Omental fat pad (tissue), 4 donors: ENCODE data around the gene HOXD3. TPM values are rescaled to one million over a fixed set of nuclear protein-coding genes. Genes with fewer than 3 reads are reported as not detected.

Experiments
- ATAC-seq: fragments of 150-250 bp; one replicate; pipeline ENCODE4 v1.9.1; 2016; ENCODE audit warnings: mild to moderate bottlenecking, moderate library complexity; ENCODE audit not compliant: low FRiP score
- DNase-seq: peaks from one replicate; pipeline ENCODE4 v3.0.0-alpha.2; 2019; ENCODE audit warnings: low spot score
- small RNA-seq: library from RNA; depleted of rRNA; stranded (forward); fragments of <200 nt; gene quantifications from one replicate; pipeline ENCODE3, GENCODE V24; 2016
- total RNA-seq, 4 donors: library from RNA; depleted of rRNA; stranded (reverse); fragments of >200 nt; gene quantifications; one replicate each; pipeline ENCODE4 v1.1.0, GENCODE V29; 2016
- TF ChIP-seq, protein P1 (sequence below), 3 donors: fragments of 450-650 bp; IDR thresholded peaks; one replicate each; pipeline ENCODE4 v1.5.1; 2016 to 2017; ENCODE audit warnings: antibody characterized with exemption in 3 of 3, mild to moderate bottlenecking in 3 of 3, moderate library complexity in 2 of 3

HOXD3 gene
- total RNA-seq, 4 donors from 2014 or later: 0.65 to 15.8 (median 2.8) TPM

DNA sequence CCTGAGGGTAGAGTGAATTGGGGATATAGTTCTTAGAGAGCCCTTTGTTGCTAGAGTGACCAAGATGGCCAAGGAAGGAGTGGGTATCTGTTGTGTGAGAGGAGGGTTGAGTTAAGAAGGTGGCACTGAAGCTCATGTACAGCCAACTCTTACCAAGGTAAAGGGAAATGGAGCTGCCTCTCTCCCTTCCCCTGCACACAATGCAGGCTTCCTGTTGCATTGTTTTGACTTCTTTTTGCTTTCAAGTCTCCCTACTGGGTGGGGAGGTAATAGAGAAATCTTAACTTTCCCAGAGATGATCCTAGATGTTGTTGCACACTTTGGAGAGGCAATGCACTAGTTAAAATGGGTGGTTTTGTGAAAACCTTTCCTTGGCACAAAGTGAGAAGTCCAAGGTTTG is 55.2 kb downstream of the HOXD3 start:
- TF ChIP-seq, protein P1, sequence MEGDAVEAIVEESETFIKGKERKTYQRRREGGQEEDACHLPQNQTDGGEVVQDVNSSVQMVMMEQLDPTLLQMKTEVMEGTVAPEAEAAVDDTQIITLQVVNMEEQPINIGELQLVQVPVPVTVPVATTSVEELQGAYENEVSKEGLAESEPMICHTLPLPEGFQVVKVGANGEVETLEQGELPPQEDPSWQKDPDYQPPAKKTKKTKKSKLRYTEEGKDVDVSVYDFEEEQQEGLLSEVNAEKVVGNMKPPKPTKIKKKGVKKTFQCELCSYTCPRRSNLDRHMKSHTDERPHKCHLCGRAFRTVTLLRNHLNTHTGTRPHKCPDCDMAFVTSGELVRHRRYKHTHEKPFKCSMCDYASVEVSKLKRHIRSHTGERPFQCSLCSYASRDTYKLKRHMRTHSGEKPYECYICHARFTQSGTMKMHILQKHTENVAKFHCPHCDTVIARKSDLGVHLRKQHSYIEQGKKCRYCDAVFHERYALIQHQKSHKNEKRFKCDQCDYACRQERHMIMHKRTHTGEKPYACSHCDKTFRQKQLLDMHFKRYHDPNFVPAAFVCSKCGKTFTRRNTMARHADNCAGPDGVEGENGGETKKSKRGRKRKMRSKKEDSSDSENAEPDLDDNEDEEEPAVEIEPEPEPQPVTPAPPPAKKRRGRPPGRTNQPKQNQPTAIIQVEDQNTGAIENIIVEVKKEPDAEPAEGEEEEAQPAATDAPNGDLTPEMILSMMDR (IDR thresholded peaks at IDR 0.05): no peak
- DNase-seq (no peak), ATAC-seq (no peak)

DNA sequence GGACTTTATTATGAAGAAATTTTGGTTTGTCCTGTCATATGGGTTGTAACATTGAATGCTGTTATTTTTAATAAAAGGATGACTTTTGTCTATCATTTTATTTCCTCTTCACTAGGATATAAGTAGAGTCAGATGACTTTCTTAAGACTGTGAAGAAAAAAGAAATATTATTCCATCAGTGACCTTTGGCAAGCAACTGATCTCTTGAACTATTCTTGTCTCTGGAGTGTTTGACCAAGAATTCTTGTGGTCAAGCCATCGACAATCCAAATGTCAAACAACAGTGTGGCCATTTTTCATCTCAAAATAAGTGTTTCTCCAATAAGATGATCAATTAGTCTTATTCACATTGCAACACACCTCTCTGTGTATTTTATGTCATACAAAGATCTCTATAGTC is 56.3 kb downstream of the HOXD3 start:
- ATAC-seq (no peak), DNase-seq (no peak)
- TF ChIP-seq, protein P1 (IDR thresholded peaks at IDR 0.05): no peak

Small RNA genes within 50 kb of the gene (small RNA-seq; reads per million reads assigned to genes)
- gene MIR10B: 99,455 reads per million, percentile 100 among the genes with 10 or more reads in this experiment

Other genes starting within 250 kb of the HOXD3 start
- gene LNPK, start 155.0 kb upstream of the HOXD3 start, total RNA-seq: 10 to 100 TPM; 13.8 to 37.4 (median 22.2) TPM
- gene EVX2, start 73.3 kb upstream of the HOXD3 start, total RNA-seq: not detected
- gene HOXD13, start 64.6 kb upstream of the HOXD3 start, total RNA-seq: not detected
- gene HOXD12, start 57.5 kb upstream of the HOXD3 start, total RNA-seq: not detected
- gene HOXD11, start 50.0 kb upstream of the HOXD3 start, total RNA-seq: not detected
- gene HOXD10, start 40.5 kb upstream of the HOXD3 start, total RNA-seq: 1 to 10 TPM in 1 of 4 donors, under 1 TPM in 2, not detected in 1; 0.56 to 1.1 (median 0.56) TPM
- gene HOXD9, start 34.6 kb upstream of the HOXD3 start, total RNA-seq: 1 to 10 TPM in 3 of 4 donors, under 1 TPM in 1; 0.95 to 2.6 (median 1.7) TPM
- gene HOXD8, start 27.6 kb upstream of the HOXD3 start, total RNA-seq: 10 to 100 TPM in 1 of 4 donors, 1 to 10 TPM in 3; 3.7 to 24.6 (median 7.6) TPM
- gene HOXD4, start 5.8 kb upstream of the HOXD3 start, total RNA-seq: 10 to 100 TPM in 1 of 4 donors, 1 to 10 TPM in 3; 1.0 to 14.2 (median 1.9) TPM
- under 1 TPM; 0.19 to 0.95 (median 0.53) TPM for gene HOXD1, start 31.4 kb downstream of the HOXD3 start, total RNA-seq
- 10 to 100 TPM; 12.1 to 26.8 (median 21.8) TPM for gene MTX2, start 112.1 kb downstream of the HOXD3 start, total RNA-seq